ENCODE data around the gene TSPEAR. TPM values are rescaled to one million over a fixed set of nuclear protein-coding genes. Genes with fewer than 3 reads are reported as not detected.
"Not testable (repeated sequence)": the region's sequence is repeated elsewhere in the genome, so short reads cannot be mapped to it uniquely, and the experiment has no call there.

Gene TSPEAR
- total RNA-seq, 4 donors from 2014 or later: not detected

DNA sequence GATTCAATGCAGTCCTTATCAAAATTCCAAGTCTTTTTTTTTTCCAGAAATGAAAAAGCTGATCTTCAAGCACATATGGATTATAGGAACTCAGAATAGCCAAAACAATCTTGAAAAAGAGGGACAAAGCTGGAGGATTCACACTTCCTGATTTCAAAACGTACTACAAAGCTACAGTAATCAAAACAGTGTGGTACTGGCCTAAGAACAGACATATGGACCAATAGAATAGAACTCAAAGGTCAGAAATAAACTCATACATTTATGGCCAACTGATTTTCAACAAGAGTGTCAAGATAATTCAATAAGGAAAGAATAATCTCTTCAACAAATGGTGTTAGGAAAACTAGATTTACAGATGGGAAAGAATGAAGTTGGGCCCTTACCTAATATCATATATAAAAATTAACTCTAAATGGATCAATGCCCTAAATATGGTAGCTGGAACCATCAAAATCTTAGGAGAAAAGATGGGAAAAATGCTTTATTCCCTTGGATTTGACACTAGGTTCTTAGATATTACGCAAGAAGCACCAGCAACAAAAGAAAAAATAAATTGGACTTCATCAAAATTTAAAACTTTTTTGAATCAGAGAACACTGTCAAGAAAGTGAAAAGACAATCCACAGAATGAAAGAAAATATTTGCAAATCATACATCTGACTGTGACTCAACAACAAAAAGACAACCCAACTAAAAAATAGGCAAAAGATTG lies 18.4 kb downstream of the TSPEAR start:
- in situ Hi-C loops (cut with MboI; ENCODE audit: low sequenced_read_pairs in 4 of 4) (no loop called here), intact Hi-C loops (cut with DNase I; ENCODE audit: low total_unique reads) (no loop called here)
- H3K27me3 ChIP-seq: peaks cover 0 to 12% (median 12%) of the 10 kb centered on the region in 3 donors
- no peaks in the 10 kb centered on the region for H3K36me3 ChIP-seq
- TF ChIP-seq CTCF (IDR thresholded peaks at IDR 0.05 in 4 of 5, conservative IDR thresholded peaks at IDR 0.05 in 1 of 5) (no peak), POLR2A (IDR thresholded peaks at IDR 0.05) (no peak)
- H3K27ac ChIP-seq: no peak overlapping the region
- no peaks in the 10 kb centered on the region for H3K4me1 ChIP-seq
- no peak for ATAC-seq
- H3K9me3 ChIP-seq: peaks cover 0 to 15% (median 4%) of the 10 kb centered on the region in 3 donors
- DNase-seq: no peak
- no peak overlapping the region for H3K4me3 ChIP-seq

- H3K36me3 ChIP-seq: no peaks in the 10 kb centered on the region
- H3K4me1 ChIP-seq: no peaks in the 10 kb centered on the region
- ATAC-seq (no peak), DNase-seq (no peak)
- in situ Hi-C loops (cut with MboI; ENCODE audit: low sequenced_read_pairs in 4 of 4) (no loop called here), intact Hi-C loops (cut with DNase I; ENCODE audit: low total_unique reads) (no loop called here)
- no peak overlapping the region for H3K27ac ChIP-seq
- peaks cover 9 to 17% (median 11%) of the 10 kb centered on the region in 3 donors for H3K27me3 ChIP-seq
- H3K4me3 ChIP-seq: no peak overlapping the region
- TF ChIP-seq POLR2A (IDR thresholded peaks at IDR 0.05) (no peak), CTCF (IDR thresholded peaks at IDR 0.05 in 4 of 5, conservative IDR thresholded peaks at IDR 0.05 in 1 of 5) (no peak)
- H3K9me3 ChIP-seq: peaks cover 0 to 15% (median 4%) of the 10 kb centered on the region in 3 donors
Measured at GRCh38 chr21:44691686-44692085, 19.7 kb downstream of the TSPEAR start.

DNA sequence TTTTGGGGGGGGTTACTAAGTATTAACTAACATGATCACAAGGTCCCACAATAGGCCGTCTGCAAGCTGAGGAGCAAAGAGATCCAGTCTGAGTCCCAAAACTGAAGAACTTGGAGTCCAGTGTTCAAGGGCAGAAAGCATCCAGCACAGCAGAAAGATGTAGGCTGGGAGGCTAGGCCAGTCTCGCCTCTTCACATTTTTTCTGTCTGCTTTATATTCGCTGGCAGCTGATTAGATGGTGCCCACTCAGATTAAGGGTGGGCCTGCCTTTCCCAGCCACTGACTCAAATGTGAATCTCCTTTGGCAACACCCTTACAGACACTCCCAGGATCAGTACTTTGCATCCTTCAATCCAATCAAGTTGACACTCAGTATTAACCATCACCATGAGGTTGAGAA lies 21.6 kb downstream of the TSPEAR start:
- H3K27me3 ChIP-seq: peaks cover 11 to 26% (median 18%) of the 10 kb centered on the region in 3 donors
- ATAC-seq; H3K36me3 ChIP-seq; H3K4me1 ChIP-seq; DNase-seq; H3K27ac ChIP-seq; intact Hi-C loops (cut with DNase I; ENCODE audit: low total_unique reads); H3K4me3 ChIP-seq; in situ Hi-C loops (cut with MboI; ENCODE audit: low sequenced_read_pairs in 4 of 4): not testable (repeated sequence)
- peaks cover 0 to 15% (median 4%) of the 10 kb centered on the region in 3 donors for H3K9me3 ChIP-seq

GRCh38 chr21:44687671-44688070 lies 23.7 kb downstream of the TSPEAR start:
- TF ChIP-seq CTCF (IDR thresholded peaks at IDR 0.05 in 4 of 5, conservative IDR thresholded peaks at IDR 0.05 in 1 of 5): no peak
- no peak for TF ChIP-seq POLR2A (IDR thresholded peaks at IDR 0.05)
- no peaks in the 10 kb centered on the region for H3K36me3 ChIP-seq
- DNase-seq (no peak), ATAC-seq (no peak)
- in situ Hi-C loops (cut with MboI; ENCODE audit: low sequenced_read_pairs in 4 of 4): no loop called here
- H3K27me3 ChIP-seq: peaks cover 16 to 26% (median 22%) of the 10 kb centered on the region in 3 donors
- peaks cover 0 to under 1% (median 0%) of the 10 kb centered on the region in 3 donors for H3K9me3 ChIP-seq
- no peak overlapping the region for H3K27ac ChIP-seq
- H3K4me3 ChIP-seq: no peak overlapping the region
- intact Hi-C loops (cut with DNase I; ENCODE audit: low total_unique reads): no loop called here
- H3K4me1 ChIP-seq: no peaks in the 10 kb centered on the region

DNA sequence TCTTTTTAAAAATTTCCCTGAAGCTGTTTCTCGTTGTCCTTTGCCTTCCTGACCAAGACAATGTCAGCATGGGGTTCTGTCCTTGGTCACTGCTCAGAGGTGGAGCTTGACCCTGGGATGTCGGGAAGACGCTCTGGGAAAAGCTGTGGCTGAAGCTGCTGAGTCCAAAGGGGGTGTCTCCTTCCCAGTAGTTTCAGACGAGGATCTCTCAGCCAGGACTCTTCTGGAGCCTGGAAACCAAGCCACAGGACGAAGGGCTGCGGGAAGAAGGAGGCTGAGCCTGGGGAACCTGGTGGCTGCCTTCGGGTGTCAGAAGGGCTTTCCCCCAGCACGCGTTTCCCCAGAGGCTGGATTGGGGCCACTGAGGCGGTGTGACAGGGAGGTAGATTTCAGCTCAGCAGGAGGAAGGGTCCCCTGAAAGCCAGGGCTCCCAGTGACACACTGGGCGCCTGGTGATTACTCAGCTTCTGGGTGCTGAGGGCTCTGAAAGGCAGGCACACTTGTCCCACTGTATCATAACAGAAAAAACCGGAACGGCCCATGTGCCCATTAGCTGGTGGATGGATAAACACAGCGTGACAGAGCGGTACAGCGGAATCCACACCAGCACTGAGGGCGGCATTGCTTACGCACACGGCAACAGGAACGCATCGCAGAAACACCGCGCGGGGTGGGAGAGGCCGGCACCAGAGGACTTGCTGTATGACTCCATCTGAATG lies 24.4 kb downstream of the TSPEAR start:
- no peak for ATAC-seq
- no peak overlapping the region for H3K4me3 ChIP-seq
- peaks cover 16 to 26% (median 22%) of the 10 kb centered on the region in 3 donors for H3K27me3 ChIP-seq
- H3K36me3 ChIP-seq: no peaks in the 10 kb centered on the region
- intact Hi-C loops (cut with DNase I; ENCODE audit: low total_unique reads): no loop called here
- no peaks in the 10 kb centered on the region for H3K9me3 ChIP-seq
- in situ Hi-C loops (cut with MboI; ENCODE audit: low sequenced_read_pairs in 4 of 4): no loop called here
- no peak overlapping the region for H3K27ac ChIP-seq
- H3K4me1 ChIP-seq: no peaks in the 10 kb centered on the region
- TF ChIP-seq POLR2A (IDR thresholded peaks at IDR 0.05): no peak
- no peak for TF ChIP-seq CTCF (IDR thresholded peaks at IDR 0.05 in 4 of 5, conservative IDR thresholded peaks at IDR 0.05 in 1 of 5)
- DNase-seq: no peak

Data from gastrocnemius medialis (tissue), 4 donors.